Activated CD4-positive, alpha-beta T cell treated with anti-CD3 and anti-CD28 coated beads, Interleukin-2, amount 50 U/mL, for 24 hours (primary cell): ENCODE measurements around the gene GPR17.

Source experiments
- DNase-seq, 2 donors: peaks; one replicate each; pipeline ENCODE4 v3.0.0-alpha.2; 2020; ENCODE audit warnings: low read depth in 1 of 2, low spot score in 1 of 2

Gene GPR17

GRCh38 chr2:127641133-127641532 lies 4.8 kb upstream of the GPR17 start:
- DNase-seq, result no peak

- peak; percentile 26 to 36 for DNase-seq
These were observed 4.0 kb upstream of the GPR17 start for GRCh38 chr2:127641846-127642507.

DNA sequence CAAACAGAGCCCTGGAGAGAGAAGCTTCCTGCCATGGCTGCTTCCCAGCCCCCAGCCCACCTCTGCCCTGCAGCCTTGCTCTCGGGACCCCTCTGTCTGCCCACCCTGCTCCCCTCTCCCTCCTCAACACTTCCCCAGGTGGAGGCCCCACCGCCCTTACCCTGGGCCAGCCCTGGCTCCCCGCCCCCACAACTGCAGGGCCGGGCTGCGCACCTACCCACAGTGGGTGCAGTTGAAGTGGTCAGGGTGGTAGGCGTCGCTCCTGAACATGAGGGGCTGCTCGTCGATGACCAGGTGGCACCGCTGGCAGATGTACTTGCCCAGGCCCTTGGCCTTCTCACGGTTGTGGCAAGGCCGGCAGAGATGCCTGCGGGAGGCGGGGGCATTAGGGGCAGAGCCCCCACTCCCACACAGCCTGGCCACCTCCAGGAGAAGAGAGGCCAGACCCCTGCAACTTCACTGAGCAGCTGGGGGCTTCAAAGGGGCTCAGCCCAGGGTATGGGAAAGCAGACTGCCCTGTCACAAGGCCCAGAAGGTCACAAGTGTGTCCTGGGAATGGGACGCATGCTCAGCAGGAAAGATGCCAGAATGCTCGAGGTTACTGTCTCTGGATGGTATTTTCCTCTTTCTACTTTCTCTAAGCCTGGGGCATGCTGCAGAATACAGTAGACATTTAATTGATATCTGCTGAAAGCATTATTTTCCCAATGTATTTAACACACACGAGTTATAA lies 3.1 kb upstream of the GPR17 start:
- no peak for DNase-seq

DNA sequence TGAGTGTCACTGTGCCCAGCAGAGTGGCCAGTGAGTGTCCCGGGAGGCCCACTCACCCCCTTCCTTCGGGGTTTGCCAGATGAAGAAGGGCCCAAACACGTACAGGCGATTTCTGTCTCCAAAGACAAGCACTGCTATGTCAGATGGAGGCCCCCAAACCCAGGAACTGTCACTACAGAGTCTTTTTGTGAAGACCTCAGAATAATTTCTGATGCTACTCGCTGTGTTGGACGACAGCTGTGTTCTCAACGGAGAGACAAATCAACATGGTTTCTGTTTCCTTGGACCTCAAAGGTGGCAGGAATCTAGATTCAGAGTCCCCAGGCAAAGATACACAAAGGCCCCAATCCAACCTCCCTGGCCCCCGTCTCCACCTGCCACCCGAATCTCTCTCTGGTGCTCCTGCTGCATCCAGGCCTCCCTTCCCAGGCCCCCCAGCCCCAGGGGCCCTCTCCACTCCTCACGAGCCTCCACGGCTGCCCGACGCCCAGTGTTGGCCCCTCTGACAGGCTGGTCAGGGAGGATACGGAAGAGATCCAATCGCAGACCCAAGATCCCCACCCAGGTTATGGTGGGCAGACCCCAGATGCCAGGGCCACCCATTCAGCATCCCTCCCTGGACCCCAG lies 2.4 kb upstream of the GPR17 start:
- no peak for DNase-seq

DNA sequence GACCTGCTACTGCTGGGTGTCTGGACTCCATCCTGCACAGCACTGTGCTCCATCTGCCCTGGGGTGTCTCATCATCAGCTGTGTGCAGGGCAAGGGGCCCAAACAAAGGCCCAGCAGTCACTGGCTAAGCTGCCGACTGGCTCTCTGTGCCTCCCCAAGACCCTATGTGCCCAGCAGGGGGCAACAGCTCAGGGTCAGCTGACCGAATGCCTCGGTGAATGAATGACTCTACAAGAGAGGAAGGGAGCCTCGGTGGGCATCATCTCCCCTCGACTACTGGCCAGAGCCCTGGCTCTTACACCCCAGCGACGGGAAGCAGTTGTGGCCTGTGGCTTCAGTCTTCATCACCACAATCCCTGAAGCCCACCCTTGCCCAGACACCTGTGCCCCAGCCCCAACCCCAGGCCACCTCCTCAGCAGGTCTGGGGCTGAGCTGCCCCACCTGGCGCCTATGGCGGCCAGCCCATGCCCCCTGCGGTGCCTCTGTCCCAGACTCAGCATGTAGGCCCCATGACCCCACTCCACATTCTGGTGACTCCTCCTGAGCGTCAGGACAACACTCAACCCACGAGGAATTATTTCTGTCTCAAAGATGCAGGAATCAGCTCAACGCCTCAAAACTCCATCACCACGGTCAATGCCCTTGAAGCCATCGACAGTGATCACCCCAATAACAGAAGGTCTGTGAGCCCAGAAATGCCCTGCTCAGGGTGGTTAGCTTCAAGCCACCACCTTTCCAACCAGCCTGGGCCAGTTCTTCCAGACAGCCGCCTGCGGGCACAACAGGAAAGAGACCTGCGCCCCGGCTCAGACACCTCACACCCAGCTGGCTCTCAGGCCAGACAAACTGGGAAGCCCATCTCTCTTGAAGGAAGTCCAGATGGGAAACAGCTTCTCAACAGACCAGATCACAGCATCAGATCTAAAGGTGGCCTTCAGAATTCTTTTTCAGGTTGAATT lies 1.6 kb upstream of the GPR17 start:
- no peak for DNase-seq

DNA sequence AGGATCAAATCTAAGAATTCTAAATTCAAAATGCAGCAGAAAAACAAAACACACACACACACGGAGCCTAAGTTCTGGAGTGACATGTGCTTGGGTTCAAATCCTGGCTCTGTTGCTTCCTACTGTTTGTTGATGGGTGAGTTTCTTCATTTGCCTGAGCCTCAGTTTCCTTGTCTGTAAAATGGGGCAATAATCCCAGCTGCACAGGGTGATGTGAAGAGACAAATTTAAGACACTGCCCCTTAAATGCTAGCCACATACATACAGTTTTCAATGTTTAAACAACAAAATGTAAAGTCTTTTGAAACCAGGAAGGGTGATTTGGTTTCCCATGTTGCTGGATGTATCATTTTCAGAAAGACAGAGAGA lies 943 bp upstream of the GPR17 start:
- DNase-seq, result no peak

DNA sequence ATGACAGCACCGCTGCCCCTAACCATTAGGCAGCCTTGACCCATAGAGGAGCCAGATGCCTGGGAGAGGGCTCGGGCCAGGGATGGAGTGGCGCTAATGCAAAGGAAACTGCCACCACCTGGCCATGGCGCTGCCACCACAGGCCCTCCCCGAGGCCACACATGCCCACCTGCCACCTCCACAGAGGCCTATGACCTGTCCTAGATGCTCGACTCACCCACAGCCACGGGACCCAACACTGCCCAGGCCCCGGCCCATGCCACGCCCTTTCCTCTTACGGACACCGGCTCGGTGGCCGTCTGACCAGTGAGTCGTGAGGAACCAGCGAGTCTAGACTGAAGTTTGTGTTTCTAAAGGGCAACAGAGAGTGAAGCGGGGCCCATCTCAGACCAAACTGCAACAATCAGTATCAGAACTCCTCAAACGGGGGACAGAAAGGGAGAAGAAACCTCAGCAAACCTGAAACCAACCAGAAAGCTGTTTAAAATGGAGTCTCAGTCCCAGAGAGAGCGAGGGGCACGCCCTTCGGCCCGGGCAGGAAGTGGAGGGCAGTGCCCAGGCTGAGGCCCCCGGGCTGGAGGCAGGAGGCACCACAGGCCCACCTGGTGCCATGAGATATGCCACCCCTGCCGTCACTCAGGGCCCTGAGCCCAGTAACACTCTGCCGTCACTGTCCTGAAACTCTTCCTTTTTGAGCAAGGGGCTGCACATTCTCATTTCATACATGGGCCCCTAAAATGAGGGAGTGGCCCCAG lies 711 bp downstream of the GPR17 start:
- no peak for DNase-seq

DNA sequence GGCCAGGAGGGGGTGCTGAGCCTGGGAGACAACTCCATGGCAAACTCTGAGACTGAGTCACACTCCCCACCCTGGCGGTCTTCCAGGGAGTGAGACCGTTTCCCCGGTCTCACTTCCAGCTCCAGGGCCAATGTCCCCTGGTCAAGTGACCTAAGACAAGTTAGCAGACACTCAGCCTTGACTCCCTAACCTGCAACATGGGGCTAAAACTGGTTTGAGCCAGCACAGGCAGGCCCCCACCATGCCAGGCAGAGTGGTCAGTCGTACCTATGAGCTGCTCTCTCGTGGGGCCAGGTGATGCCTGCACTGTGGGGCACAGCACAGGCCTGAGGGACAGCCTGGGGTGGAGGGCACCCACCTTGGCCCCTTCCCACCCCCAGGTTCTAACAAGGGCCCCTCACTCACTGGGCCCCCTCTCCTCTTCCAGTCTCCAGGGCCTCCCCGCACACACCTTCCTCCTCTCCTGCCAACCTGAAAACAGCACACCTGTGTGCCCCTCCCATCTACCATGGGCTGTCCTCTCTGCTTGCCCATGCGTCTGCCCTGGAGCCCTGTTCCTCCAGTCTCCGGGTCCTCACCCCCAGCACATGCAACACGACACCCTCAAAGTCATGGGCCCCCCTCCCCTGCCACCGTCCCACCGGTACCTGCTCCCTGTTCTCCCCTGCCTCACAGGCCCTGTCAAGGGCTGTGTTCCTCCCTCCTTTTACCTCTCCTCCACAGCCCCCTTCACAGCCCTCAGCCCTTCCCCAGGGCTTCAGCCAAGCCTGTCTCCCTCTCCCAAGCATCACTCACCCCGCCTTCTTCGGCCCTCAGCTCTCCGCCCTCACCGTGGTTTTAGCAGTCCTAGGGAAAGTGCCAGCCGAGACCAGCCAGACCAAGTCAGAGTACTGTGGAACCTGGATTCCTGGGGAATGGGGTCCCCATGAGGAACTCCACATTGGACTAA lies 1.6 kb downstream of the GPR17 start:
- no peak for DNase-seq

- no peak for DNase-seq
These were observed 2.4 kb downstream of the GPR17 start for GRCh38 chr2:127648321-127648720.

DNA sequence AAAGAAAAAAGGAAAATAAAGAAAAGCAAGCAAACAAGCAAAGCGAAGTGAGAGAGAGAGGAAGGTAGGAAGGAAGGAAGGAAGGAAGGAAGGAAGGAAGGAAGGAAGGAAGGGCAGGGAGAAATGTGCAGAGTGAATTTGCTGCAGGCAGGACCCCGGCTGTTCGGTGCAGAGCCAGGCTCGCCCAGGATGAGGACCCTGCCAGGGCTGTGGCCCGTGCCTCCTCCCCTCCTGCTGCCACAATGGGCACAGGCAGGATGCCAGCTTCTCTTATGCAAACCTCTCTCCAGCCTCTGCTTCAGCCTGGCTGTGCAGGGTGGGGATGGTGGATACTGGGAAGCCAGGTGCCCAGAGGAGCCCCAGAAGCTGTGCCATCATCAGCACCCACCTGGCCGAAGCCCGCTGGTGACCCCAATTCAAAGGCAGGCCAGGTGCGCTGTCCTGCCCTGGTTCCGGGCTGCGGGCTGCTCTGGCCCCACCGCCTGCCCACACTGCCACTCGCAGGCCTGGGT lies 3.2 kb downstream of the GPR17 start:
- DNase-seq, result no peak

GRCh38 chr2:127649684-127650040 lies 3.7 kb downstream of the GPR17 start:
- DNase-seq, result peak; percentile 82 to 85

GRCh38 chr2:127650041-127650784 lies 4.3 kb downstream of the GPR17 start:
- DNase-seq, result no peak

GRCh38 chr2:127650785-127651380 lies 4.9 kb downstream of the GPR17 start:
- DNase-seq, result no peak

DNA sequence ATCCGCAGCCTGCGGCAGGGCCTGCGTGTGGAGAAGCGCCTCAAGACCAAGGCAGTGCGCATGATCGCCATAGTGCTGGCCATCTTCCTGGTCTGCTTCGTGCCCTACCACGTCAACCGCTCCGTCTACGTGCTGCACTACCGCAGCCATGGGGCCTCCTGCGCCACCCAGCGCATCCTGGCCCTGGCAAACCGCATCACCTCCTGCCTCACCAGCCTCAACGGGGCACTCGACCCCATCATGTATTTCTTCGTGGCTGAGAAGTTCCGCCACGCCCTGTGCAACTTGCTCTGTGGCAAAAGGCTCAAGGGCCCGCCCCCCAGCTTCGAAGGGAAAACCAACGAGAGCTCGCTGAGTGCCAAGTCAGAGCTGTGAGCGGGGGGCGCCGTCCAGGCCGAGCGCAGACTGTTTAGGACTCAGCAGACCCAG lies 5.4 kb downstream of the GPR17 start:
- no peak for DNase-seq

GRCh38 chr2:127651971-127652550 lies 6.1 kb downstream of the GPR17 start:
- no peak for DNase-seq

GRCh38 chr2:127652786-127653357 lies 6.9 kb downstream of the GPR17 start:
- DNase-seq, result no peak

DNA sequence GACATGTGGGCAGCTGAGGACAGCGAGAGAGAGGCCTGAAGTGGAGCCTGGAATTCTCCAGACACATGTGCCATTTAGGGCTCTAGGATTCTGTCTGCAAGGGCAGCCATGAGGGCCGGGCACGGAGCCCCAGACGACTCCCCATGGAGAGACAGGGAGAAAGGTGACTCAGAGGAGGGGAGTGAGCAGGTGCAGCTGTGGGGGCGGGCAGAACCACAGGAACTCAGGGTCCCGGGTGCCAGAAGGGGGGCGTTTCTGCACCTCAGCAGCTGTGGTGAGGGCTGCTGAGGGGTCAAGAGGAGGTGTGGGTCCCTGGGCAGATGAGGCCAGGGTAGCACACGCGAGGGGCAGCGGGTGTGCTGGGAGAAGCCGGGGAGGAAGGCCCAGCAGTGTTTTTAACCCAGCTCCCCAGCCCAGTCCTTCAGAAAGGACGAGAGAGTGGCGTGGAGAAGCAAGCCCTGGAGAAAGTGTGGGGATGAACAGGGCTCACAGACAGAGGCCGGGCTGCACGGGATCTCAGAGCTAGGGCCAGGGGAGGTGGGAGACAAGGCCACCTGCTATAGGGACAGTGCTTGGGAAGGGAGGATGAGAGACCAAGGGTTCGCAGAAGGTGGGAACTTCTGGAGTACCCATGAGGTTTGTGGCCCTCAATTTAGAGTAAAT lies 7.6 kb downstream of the GPR17 start:
- no peak for DNase-seq
